Activated naive CD4-positive, alpha-beta T cell treated with anti-CD3 and anti-CD28 coated beads, Interleukin-2, amount 50 U/mL, for 72 hours (primary cell): ENCODE results near the gene BBS9. TPM values are rescaled to one million over a fixed set of nuclear protein-coding genes. Genes with fewer than 3 reads are reported as not detected.
"Not testable (repeated sequence)": the region's sequence is repeated elsewhere in the genome, so short reads cannot be mapped to it uniquely, and the experiment has no call there.

Source experiments
- ATAC-seq, 2 donors: fragments of 150-1000 bp; cut with Tn5 transposase; 2 replicates each; pipeline ENCODE4 v1.10.0; 2021; ENCODE audit warnings: mild to moderate bottlenecking in 2 of 2, moderate library complexity in 2 of 2
- DNase-seq, 2 donors: peaks; one replicate each; pipeline ENCODE4 v3.0.0; 2021 to 2022; ENCODE audit warnings: low spot score in 2 of 2
- H3K27ac Mint-ChIP-seq, 2 donors: one replicate each; pipeline ENCODE4 v1.8.0; 2022; ENCODE audit warnings: mild to moderate bottlenecking in 2 of 2, mixed read lengths in 2 of 2
- H3K36me3 Mint-ChIP-seq, 2 donors: one replicate each; pipeline ENCODE4 v1.8.0; 2022; ENCODE audit warnings: mixed read lengths in 2 of 2
- H3K9me3 Mint-ChIP-seq, 2 donors: one replicate each; pipeline ENCODE4 v1.8.0; 2022; ENCODE audit warnings: mixed read lengths in 2 of 2
- total RNA-seq, 2 donors: library from RNA; stranded (reverse); gene quantifications; one replicate each; pipeline ENCODE4 v1.2.3, GENCODE V29; 2022

BBS9 gene
- total RNA-seq, 2 donors from 2014 or later, result 9.6 to 14.4 TPM

DNA sequence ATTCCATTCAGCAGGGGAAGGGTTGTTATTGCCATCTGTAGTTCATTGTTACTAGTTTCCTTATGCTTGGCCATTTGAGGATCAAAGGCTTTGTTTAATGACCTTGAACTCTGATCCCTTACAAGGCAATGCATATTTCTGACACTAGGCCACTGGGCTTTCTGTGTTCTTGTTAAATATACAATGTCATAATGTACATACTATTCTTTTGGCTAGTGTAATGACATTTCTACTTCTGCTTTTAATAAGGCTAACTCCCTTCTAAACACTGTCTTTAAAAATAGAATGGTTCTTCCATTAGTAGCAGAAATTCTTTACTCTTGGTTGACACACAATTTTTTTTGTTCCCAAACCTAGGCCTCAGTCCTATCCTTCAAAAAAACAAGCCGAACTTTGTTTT lies 86.6 kb downstream of the BBS9 start:
- peaks cover 24 to 31% of the 10 kb centered on the region in 2 donors for H3K36me3 Mint-ChIP-seq
- H3K9me3 Mint-ChIP-seq, result peaks cover 10 to 11% of the 10 kb centered on the region in 2 donors
- DNase-seq (no peak), ATAC-seq (no peak)
- H3K27ac Mint-ChIP-seq, result no peak overlapping the region

DNA sequence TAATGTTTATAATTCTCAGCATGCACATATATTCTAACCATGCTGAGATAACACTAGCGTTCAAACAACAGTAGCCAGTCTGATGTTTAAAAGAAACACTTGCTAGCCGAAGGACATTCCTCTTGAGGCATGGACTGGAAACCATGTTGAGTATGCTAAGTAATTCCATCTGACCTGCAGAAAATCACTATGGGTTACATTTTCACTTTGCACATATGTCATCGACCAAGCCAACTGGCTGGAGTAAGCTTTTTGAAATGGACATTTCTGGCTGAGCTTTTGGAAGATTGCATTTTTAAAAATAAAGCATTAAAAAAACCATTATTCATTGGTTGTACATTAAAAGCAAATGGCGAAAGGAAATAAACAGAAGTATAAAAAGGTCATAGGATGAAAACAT lies 88.2 kb downstream of the BBS9 start:
- Mint-ChIP-seq H3K36me3 (peaks cover 8 to 15% of the 10 kb centered on the region in 2 donors), H3K27ac (no peak overlapping the region), H3K9me3 (no peaks in the 10 kb centered on the region)
- ATAC-seq, result no peak
- no peak for DNase-seq

DNA sequence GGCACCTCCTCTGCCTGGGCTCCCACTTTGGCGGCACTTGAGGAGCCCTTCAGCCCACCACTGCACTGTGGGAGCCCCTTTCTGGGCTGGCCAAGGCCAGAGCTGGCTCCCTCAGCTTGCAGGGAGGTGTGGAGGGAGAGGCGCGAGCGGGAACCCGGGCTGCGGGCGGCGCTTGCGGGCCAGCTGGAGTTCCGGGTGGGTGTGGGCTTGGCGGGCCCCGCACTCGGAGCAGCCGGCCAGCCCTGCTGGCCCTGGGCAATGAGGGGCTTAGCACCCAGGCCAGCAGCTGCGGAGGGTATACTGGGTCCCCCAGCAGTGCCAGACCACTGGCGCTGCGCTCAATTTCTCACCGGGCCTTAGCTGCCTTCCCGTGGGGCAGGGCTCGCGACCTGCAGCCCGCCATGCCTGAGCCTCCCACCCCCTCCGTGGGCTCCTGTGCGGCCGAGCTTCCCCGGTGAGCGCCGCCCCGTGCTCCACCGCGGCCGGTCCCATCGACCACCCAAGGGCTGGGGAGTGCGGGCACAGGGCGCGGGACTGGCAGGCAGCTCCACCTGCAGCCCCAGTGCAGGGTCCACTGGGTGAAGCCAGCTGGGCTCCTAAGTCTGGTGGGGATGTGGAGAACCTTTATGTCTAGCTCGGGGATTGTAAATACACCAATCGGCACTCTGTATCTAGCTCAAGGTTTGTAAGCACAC lies 89.6 kb downstream of the BBS9 start:
- H3K27ac Mint-ChIP-seq, result peak overlapping the region in 1 of 2 donors; percentile 22
- H3K9me3 Mint-ChIP-seq, ATAC-seq, DNase-seq, H3K36me3 Mint-ChIP-seq: not testable (repeated sequence)

DNA sequence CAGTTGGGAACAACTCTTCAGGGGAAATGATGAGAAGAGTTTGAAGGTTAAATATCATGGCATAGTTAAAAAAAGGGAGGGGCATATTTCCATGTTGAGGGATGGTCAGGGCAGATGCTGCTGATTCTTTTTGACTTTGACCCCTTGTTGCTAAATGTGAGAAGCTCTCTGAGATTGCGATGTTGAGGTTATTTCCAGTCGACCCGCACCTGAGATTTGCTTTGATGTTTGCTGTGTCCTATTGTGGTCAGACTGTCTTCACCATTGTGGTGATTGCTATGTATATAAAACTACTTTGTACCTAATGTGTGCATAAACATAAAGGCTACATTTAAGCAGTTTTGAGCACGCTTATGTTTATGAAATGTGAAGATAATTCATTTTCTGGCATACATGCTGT lies 90.9 kb downstream of the BBS9 start:
- H3K27ac Mint-ChIP-seq, result no peak overlapping the region
- no peak for ATAC-seq
- peaks cover 0 to 5% of the 10 kb centered on the region in 2 donors for H3K36me3 Mint-ChIP-seq
- no peak for DNase-seq
- H3K9me3 Mint-ChIP-seq, result no peaks in the 10 kb centered on the region

DNA sequence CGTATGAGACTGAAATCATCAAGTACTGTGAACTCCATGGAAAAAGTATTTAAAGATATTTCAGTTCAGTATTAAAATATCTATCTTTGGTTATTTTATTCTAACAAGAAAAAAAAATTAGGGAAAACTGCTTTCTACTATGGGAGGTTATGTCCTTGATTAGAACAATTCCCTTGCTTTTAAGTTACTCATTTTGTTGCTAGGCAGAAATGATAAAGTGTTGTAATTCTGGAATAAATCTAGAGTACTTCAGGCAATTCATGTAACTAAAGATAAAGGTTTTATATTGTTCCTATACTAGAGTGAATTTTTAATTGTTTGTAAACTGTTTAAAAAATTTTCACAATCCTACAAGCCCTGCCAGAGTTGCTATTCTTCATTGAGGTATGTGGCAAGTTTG lies 92.0 kb downstream of the BBS9 start:
- H3K36me3 Mint-ChIP-seq, result peaks cover 0 to 5% of the 10 kb centered on the region in 2 donors
- ATAC-seq, result no peak
- no peak overlapping the region for H3K27ac Mint-ChIP-seq
- DNase-seq, result no peak
- no peaks in the 10 kb centered on the region for H3K9me3 Mint-ChIP-seq

DNA sequence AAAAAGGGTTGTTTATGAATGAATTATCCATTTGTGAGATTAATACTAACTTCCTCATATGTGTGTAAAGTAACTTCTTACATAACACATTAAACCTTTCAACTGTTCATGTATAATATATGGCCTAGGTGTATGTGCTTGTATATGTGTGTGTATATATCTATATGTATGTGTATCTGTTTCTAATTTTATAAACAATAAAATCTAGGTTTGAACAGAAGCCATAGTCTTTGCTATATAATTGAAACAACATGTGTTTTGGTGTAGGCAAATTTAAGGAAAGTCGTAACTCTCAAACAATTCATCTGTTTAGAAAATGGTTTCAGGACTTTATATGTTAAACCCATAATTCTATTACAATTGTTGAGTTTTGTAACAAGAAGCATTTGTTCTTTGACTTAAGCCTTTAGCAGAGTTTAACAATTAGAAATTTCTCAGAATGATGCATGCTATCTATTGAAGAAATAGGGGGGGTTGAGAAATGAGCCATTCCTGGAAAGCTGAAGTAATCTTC lies 103.3 kb downstream of the BBS9 start:
- H3K27ac Mint-ChIP-seq, result no peak overlapping the region

DNA sequence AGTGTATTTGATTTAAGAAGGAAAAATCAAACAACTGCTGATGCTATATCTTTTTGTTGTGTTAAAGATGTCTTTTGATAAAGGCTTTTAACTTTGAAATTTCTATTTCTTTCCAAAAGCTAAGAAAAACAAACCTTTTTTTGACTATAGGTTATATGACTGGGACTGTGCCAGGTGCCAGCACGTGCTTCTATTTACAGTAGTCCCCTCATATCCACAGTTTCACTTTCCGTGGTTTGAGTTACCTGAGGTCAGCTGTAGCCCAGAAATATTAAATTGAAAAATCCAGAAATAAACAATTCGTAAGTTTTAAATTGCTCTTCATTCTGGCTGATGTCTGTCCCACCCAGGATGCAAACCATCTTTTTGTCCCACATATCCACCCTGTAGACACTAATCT lies 104.3 kb downstream of the BBS9 start:
- Mint-ChIP-seq H3K27ac (no peak overlapping the region), H3K36me3 (peaks cover 0 to 5% of the 10 kb centered on the region in 2 donors), H3K9me3 (peaks cover 0 to 4% of the 10 kb centered on the region in 2 donors)
- no peak for ATAC-seq
- no peak for DNase-seq

More for the DNA sequence above, 103.3 kb downstream of the BBS9 start:
- peaks cover 0 to 4% of the 10 kb centered on the region in 2 donors for H3K9me3 Mint-ChIP-seq
- peaks cover 0 to 5% of the 10 kb centered on the region in 2 donors for H3K36me3 Mint-ChIP-seq
- DNase-seq (no peak), ATAC-seq (no peak)

GRCh38 chr7:33237036-33237435 lies 107.7 kb downstream of the BBS9 start:
- no peak for DNase-seq
- Mint-ChIP-seq H3K9me3 (no peaks in the 10 kb centered on the region), H3K27ac (no peak overlapping the region), H3K36me3 (no peaks in the 10 kb centered on the region)
- ATAC-seq, result no peak

DNA sequence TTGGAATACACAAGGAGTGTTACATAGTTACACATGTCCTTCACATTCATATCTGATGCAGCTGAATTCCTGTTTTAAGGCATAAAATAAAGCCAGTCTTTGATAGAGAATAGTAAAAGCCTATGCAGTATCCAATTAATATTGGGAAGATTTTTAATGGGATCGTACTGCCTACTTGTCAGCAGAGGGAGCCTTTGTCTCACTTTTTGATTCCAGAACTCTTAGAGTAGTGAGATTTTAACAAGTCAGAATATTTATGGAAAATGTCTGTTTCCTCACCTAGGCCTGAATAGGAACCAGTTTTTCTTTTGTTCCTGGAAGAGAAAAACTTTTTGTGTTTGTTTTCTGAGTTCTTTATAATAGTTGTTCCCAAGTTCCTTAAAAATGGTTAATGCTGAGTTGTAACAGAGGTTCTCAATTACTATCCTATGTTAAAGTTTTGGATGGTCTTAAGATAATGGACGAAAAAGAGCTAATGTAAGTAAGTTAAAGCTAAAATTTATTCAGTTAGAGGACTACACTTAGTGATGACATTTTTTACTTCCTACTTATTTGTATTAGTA lies 114.0 kb downstream of the BBS9 start:
- ATAC-seq (no peak), DNase-seq (no peak)
- H3K9me3 Mint-ChIP-seq, result no peaks in the 10 kb centered on the region
- no peaks in the 10 kb centered on the region for H3K36me3 Mint-ChIP-seq
- H3K27ac Mint-ChIP-seq, result no peak overlapping the region

- peaks cover 5 to 9% of the 10 kb centered on the region in 2 donors for H3K9me3 Mint-ChIP-seq
- H3K36me3 Mint-ChIP-seq, result peaks cover 0 to 10% of the 10 kb centered on the region in 2 donors
- DNase-seq, result no peak
- no peak for ATAC-seq
- no peak overlapping the region for H3K27ac Mint-ChIP-seq
These were observed 119.3 kb downstream of the BBS9 start for GRCh38 chr7:33248671-33249070.

DNA sequence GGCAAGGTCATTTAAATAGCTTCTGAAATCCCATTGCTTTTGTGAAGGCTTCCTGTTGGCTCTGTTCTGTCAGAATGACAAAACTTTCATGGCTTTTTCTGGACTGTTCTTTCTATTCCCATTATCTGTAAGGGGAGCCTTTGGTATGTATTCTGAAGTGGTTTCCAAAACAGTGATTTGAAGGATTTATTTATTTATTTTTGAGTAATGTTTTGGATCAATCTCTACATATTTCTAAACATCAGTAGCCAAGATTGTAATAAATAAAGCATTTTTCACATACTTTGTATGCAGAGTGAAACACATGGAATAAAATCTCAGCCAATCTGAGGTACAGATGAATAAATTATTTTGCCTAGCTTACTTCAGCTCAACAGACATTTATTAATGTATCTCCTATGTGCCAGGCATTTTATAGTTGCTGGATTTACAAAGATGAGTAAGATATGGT lies 121.1 kb downstream of the BBS9 start:
- Mint-ChIP-seq H3K9me3 (peaks cover 5 to 9% of the 10 kb centered on the region in 2 donors), H3K36me3 (peaks cover 0 to 10% of the 10 kb centered on the region in 2 donors), H3K27ac (no peak overlapping the region)
- no peak for DNase-seq
- no peak for ATAC-seq

DNA sequence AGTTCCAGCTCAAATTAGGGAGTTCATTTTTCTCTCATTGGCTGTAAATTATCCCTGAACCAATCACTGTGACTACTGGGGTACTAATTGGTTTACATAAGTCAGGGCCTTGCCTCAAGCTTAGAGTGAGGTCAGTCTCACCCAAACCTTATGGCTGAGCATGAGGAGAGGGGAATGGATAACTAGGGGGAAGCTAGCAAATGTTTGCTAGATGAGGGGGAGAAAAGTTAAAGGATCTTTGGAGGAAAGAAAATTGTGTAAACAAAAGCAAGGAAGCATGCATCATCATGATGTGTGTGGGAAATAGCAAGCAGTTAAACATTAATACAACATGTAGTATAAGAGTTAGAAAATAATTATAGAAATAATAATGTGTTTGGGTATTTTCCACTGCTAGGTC lies 121.9 kb downstream of the BBS9 start:
- ATAC-seq (no peak), DNase-seq (no peak)
- Mint-ChIP-seq H3K9me3 (peaks cover 5 to 9% of the 10 kb centered on the region in 2 donors), H3K27ac (no peak overlapping the region), H3K36me3 (peaks cover 0 to 10% of the 10 kb centered on the region in 2 donors)

GRCh38 chr7:33258491-33258951 lies 129.2 kb downstream of the BBS9 start:
- Mint-ChIP-seq H3K9me3 (no peaks in the 10 kb centered on the region), H3K36me3 (no peaks in the 10 kb centered on the region), H3K27ac (no peak overlapping the region)
- DNase-seq, result no peak
- no peak for ATAC-seq

DNA sequence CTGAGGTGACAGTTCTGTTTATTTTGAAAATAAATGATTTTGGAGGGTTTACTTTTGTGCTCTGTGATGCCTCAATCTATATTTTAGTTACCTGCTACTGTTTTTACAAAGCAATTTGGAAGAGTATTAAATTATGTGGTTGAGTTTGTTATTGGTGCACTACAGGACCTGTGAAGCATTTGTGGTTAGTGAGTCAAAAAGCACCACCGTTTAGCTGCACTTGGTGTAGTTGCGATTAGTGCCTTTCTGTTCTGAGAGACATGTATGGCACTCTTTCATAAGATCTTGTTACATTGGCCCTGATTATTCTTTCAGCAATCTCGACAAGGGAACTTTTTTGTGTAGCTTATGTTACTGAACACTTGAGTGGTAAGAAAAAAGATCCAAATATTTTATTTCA lies 132.2 kb downstream of the BBS9 start:
- Mint-ChIP-seq H3K27ac (peak overlapping the region in 1 of 2 donors; percentile 90), H3K36me3 (no peaks in the 10 kb centered on the region), H3K9me3 (no peaks in the 10 kb centered on the region)
- DNase-seq (no peak), ATAC-seq (peak in 1 of 2 donors; percentile 96)

GRCh38 chr7:33262476-33262875 lies 133.1 kb downstream of the BBS9 start:
- ATAC-seq (peak in 1 of 2 donors; percentile 35), DNase-seq (no peak)
- Mint-ChIP-seq H3K27ac (no peak overlapping the region), H3K36me3 (no peaks in the 10 kb centered on the region), H3K9me3 (no peaks in the 10 kb centered on the region)

- Mint-ChIP-seq H3K36me3 (peaks cover 26 to 42% of the 10 kb centered on the region in 2 donors), H3K9me3 (peaks cover 20 to 24% of the 10 kb centered on the region in 2 donors)
- ATAC-seq, H3K27ac Mint-ChIP-seq, DNase-seq: not testable (repeated sequence)
These were observed 142.5 kb downstream of the BBS9 start for GRCh38 chr7:33271839-33272371.

DNA sequence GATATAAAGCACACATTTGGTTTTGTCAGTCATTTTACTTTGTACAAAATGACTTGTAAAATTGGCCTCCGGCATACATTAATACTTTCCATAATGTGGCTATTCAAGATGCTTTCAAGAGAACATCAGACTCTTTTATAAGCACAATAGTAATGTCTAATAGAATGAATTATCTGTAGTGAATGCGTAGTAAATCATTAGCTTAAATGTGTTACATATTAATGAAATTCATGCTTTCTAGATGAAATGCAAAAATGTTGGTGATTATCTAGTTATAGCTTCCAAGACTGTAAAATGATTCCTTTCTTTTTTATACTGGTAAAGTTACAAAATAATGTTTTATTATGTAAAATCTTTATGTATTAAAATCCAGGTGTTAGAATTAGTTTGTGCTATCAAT lies 144.0 kb downstream of the BBS9 start:
- H3K9me3 Mint-ChIP-seq, result peaks cover 25% of the 10 kb centered on the region in 2 donors
- H3K27ac Mint-ChIP-seq, result no peak overlapping the region
- H3K36me3 Mint-ChIP-seq, result peaks cover 39 to 48% of the 10 kb centered on the region in 2 donors
- DNase-seq (no peak), ATAC-seq (no peak)
